Liver (tissue), 9 donors: Measurements from ENCODE around the gene RASGRF2. TPM values are rescaled to one million over a fixed set of nuclear protein-coding genes. Genes with fewer than 3 reads are reported as not detected.

Experiments
- DNase-seq: peaks from one replicate; pipeline ENCODE4 v3.0.0-alpha.2; 2017; ENCODE audit warnings: low spot score
- H3K27ac ChIP-seq, 2 donors: one replicate each; pipeline ENCODE4 v1.7.0; 2013; ENCODE audit warnings: inconsistent platforms in 2 of 2, low read length in 2 of 2, control low read depth in 1 of 2, low read depth in 1 of 2, mild to moderate bottlenecking in 1 of 2
- H3K27me3 ChIP-seq, 4 donors: one replicate each; pipeline versions ENCODE4 v1.6.1 to v1.7.0; 2013; ENCODE audit warnings: low read length in 3 of 4, inconsistent platforms in 1 of 4, mild to moderate bottlenecking in 1 of 4, moderate library complexity in 1 of 4; ENCODE audit not compliant: control insufficient read depth in 4 of 4, insufficient read depth in 4 of 4
- H3K36me3 ChIP-seq, 4 donors: one replicate each; pipeline versions ENCODE4 v1.6.1 to v1.7.0; 2013; ENCODE audit warnings: low read length in 3 of 4, mild to moderate bottlenecking in 3 of 4, low read depth in 1 of 4, moderate library complexity in 1 of 4; ENCODE audit not compliant: control insufficient read depth in 4 of 4, insufficient read depth in 3 of 4
- H3K4me1 ChIP-seq, 4 donors: one replicate each; pipeline versions ENCODE4 v1.6.1 to v1.7.0; 2013; ENCODE audit warnings: low read length in 3 of 4, mild to moderate bottlenecking in 3 of 4, moderate library complexity in 1 of 4; ENCODE audit not compliant: control insufficient read depth in 4 of 4, insufficient read depth in 4 of 4
- H3K4me3 ChIP-seq, 3 donors: one replicate each; pipeline versions ENCODE4 v1.6.1 to v1.7.0; 2013; ENCODE audit warnings: low read length in 3 of 3, control low read depth in 1 of 3, low read depth in 1 of 3, mild to moderate bottlenecking in 1 of 3
- H3K9ac ChIP-seq, 2 donors: one replicate each; pipeline ENCODE4 v1.7.0; 2013; ENCODE audit warnings: low read length in 2 of 2, mild to moderate bottlenecking in 2 of 2, moderate library complexity in 2 of 2, control low read depth in 1 of 2, low read depth in 1 of 2
- H3K9me3 ChIP-seq, 4 donors: one replicate each; pipeline versions ENCODE4 v1.6.1 to v1.7.0; 2013; ENCODE audit warnings: low read length in 3 of 4; ENCODE audit not compliant: control insufficient read depth in 4 of 4
- ATF3 ChIP-seq: IDR thresholded peaks from 2 replicates; pipeline ENCODE4 v1.6.1; 2016; ENCODE audit warnings: antibody characterized with exemption
- CTCF ChIP-seq: fragments of 150-350 bp; IDR thresholded peaks from 2 replicates; pipeline ENCODE4 v1.5.1; 2017; ENCODE audit warnings: improper control_type of control experiment, low read depth, low read length; ENCODE audit not compliant: missing input control
- FOXA1 ChIP-seq: IDR thresholded peaks from 2 replicates; pipeline ENCODE4 v1.6.1; 2016; ENCODE audit warnings: antibody characterized with exemption
- MAX ChIP-seq: IDR thresholded peaks from 2 replicates; pipeline ENCODE4 v1.6.1; 2016; ENCODE audit warnings: antibody characterized with exemption
- NR2F2 ChIP-seq: IDR thresholded peaks from 2 replicates; pipeline ENCODE4 v1.6.1; 2016; ENCODE audit warnings: antibody characterized with exemption
- RAD21 ChIP-seq, 2 donors: IDR thresholded peaks; 2 replicates each; pipeline ENCODE4 v1.6.1; 2016; ENCODE audit warnings: antibody characterized with exemption in 2 of 2, mild to moderate bottlenecking in 2 of 2
- RXRA ChIP-seq, 2 donors: IDR thresholded peaks; 2 replicates each; pipeline ENCODE4 v1.6.1; 2017 to 2018; ENCODE audit warnings: antibody characterized with exemption in 2 of 2, mild to moderate bottlenecking in 1 of 2
- TAF1 ChIP-seq: conservative IDR thresholded peaks from 2 replicates; pipeline ENCODE4 v1.6.1; 2016; ENCODE audit warnings: antibody characterized with exemption, mild to moderate bottlenecking
- YY1 ChIP-seq: IDR thresholded peaks from 2 replicates; pipeline ENCODE4 v1.6.1; 2016; ENCODE audit warnings: antibody characterized with exemption, mild to moderate bottlenecking
- ZBTB33 ChIP-seq: IDR thresholded peaks from 2 replicates; pipeline ENCODE4 v1.6.1; 2016; ENCODE audit warnings: antibody characterized with exemption
- WGBS: extraction: QIAGEN DNeasy Blood & Tissue Kit; methylation state at CpG from one replicate; pipeline ENCODE4 v1.1.7; 2013; 5-methylcytosine and 5-hydroxymethylcytosine counted together
- polyA plus RNA-seq, 2 donors: library from polyadenylated mRNA; stranded (reverse) in 1 of 2; unstranded in 1 of 2; fragments of 200-250 nt in 1 of 2; fragments of >200 nt in 1 of 2; fragmentation: Nextera tagmentation in 1 of 2; extraction: Ambion mirVana in 1 of 2; gene quantifications; one replicate each; pipeline versions ENCODE4 v1.2.1 to v1.2.3, GENCODE V29; 2013 to 2015
- total RNA-seq, 2 donors: library from RNA; depleted of rRNA; stranded (reverse); fragments of >200 nt; gene quantifications; one replicate each; pipeline ENCODE4 v1.2.3, GENCODE V29; 2014
- donor health status: healthy.
- donor health status: healthy.
- donor health status: healthy.
- donor health status: healthy.
- donor health status: healthy.

RASGRF2 gene
- total and polyA plus RNA-seq, 4 donors: 0.12 to 3.3 (median 0.23) TPM

GRCh38 chr5:81245871-81246235 lies 285.7 kb downstream of the RASGRF2 start:
- no peak for DNase-seq
- H3K9ac ChIP-seq: no peak overlapping the region
- no peaks in the 10 kb centered on the region for H3K9me3 ChIP-seq
- no peaks in the 10 kb centered on the region for H3K27me3 ChIP-seq
- no peaks in the 10 kb centered on the region for H3K4me1 ChIP-seq
- H3K36me3 ChIP-seq: no peaks in the 10 kb centered on the region
- H3K4me3 ChIP-seq: no peak overlapping the region
- WGBS: 95% methylated on average over 5 of the region's 5 CpGs
- TF ChIP-seq TAF1 (no peak), MAX (no peak), YY1 (no peak), RXRA (IDR thresholded peaks at IDR 0.05) (no peak), CTCF (no peak)
- H3K27ac ChIP-seq: no peak overlapping the region

- Histone ChIP-seq H3K36me3 (no peaks in the 10 kb centered on the region), H3K9me3 (no peaks in the 10 kb centered on the region), H3K4me1 (no peaks in the 10 kb centered on the region), H3K4me3 (no peak overlapping the region), H3K9ac (no peak overlapping the region), H3K27me3 (no peaks in the 10 kb centered on the region), H3K27ac (no peak overlapping the region)
- no peak for DNase-seq
- 96% methylated on average over 6 of the region's 6 CpGs for WGBS
- TF ChIP-seq NR2F2 (no peak), RXRA (IDR thresholded peaks at IDR 0.05) (no peak)
These were observed 286.5 kb downstream of the RASGRF2 start for GRCh38 chr5:81246697-81247096.

- no peak for TF ChIP-seq ATF3
- no peak for TF ChIP-seq FOXA1
- H3K9ac ChIP-seq: no peak overlapping the region
- no peaks in the 10 kb centered on the region for H3K4me1 ChIP-seq
- no peaks in the 10 kb centered on the region for H3K36me3 ChIP-seq
- no peaks in the 10 kb centered on the region for H3K27me3 ChIP-seq
- no peak for DNase-seq
- WGBS: 94% methylated on average over 3 of the region's 3 CpGs
- no peaks in the 10 kb centered on the region for H3K9me3 ChIP-seq
- no peak overlapping the region for H3K27ac ChIP-seq
- H3K4me3 ChIP-seq: no peak overlapping the region
These were observed 287.3 kb downstream of the RASGRF2 start for GRCh38 chr5:81247441-81247972.

- no peak for TF ChIP-seq RAD21 (IDR thresholded peaks at IDR 0.05)
- no peak for TF ChIP-seq ZBTB33
- Histone ChIP-seq H3K4me3 (no peak overlapping the region), H3K9ac (no peak overlapping the region), H3K9me3 (no peaks in the 10 kb centered on the region), H3K4me1 (no peaks in the 10 kb centered on the region), H3K27ac (no peak overlapping the region), H3K27me3 (no peaks in the 10 kb centered on the region), H3K36me3 (no peaks in the 10 kb centered on the region)
- DNase-seq: no peak
- 96% methylated on average over 4 of the region's 4 CpGs for WGBS
These were observed 289.1 kb downstream of the RASGRF2 start for GRCh38 chr5:81249240-81249639.
